WTC11 (cell line): ENCODE results near the gene DNAH17. TPM values are rescaled to one million over a fixed set of nuclear protein-coding genes. Genes with fewer than 3 reads are reported as not detected.

Source experiments
- ATAC-seq: fragments of 200-7000 bp; cut with Tn5 transposase; 2 replicates; pipeline ENCODE4 v1.10.0; 2021; ENCODE audit warnings: mild to moderate bottlenecking, moderate library complexity
- CTCF ChIA-PET: fragments of 300-600 bp; sonication (Branson Sonifier 250); formaldehyde crosslinking; loops from one replicate; lab custom pipeline; 2021; ENCODE audit warnings: antibody characterized with exemption; lab: Charles Lee
- POLR2A ChIA-PET: fragments of 350-600 bp; sonication (Branson Sonifier 250); formaldehyde crosslinking; loops from one replicate; lab custom pipeline; 2021; ENCODE audit warnings: antibody characterized with exemption; lab: Charles Lee
- DNase-seq: peaks from one replicate; pipeline ENCODE4 v3.0.0; 2021; ENCODE audit warnings: low spot score
- H3K27ac Mint-ChIP-seq: 2 replicates; pipeline ENCODE4 v1.8.0; 2021; ENCODE audit warnings: mixed read lengths
- H3K27me3 Mint-ChIP-seq: 2 replicates; pipeline ENCODE4 v1.8.0; 2021; ENCODE audit warnings: low read depth, mild to moderate bottlenecking, moderate library complexity, mixed read lengths
- H3K36me3 Mint-ChIP-seq: 2 replicates; pipeline ENCODE4 v1.8.0; 2021; ENCODE audit warnings: mixed read lengths
- H3K4me1 Mint-ChIP-seq: 2 replicates; pipeline ENCODE4 v1.8.0; 2022; ENCODE audit warnings: mixed read lengths
- H3K4me3 Mint-ChIP-seq: 2 replicates; pipeline ENCODE4 v1.8.0; 2021; ENCODE audit warnings: mild to moderate bottlenecking, moderate library complexity, mixed read lengths
- H3K9me3 Mint-ChIP-seq: 2 replicates; pipeline ENCODE4 v1.8.0; 2021; ENCODE audit warnings: mixed read lengths
- ETV6 ChIP-seq: sonication (generic); formaldehyde crosslinking; IDR thresholded peaks from 2 replicates; pipeline ENCODE4 v1.8.1; 2022; ENCODE audit warnings: mild to moderate bottlenecking, missing genetic modification reagents
- JUN ChIP-seq: sonication (generic); formaldehyde crosslinking; IDR thresholded peaks from 2 replicates; pipeline ENCODE4 v1.8.0; 2023; ENCODE audit warnings: mild to moderate bottlenecking, missing genetic modification reagents
- NFE2L1 ChIP-seq: sonication (generic); formaldehyde crosslinking; IDR thresholded peaks from 2 replicates; pipeline ENCODE4 v1.8.1; 2023; ENCODE audit warnings: missing genetic modification reagents
- NFYB ChIP-seq: sonication (generic); formaldehyde crosslinking; conservative IDR thresholded peaks from 2 replicates; pipeline ENCODE4 v1.8.0; 2022; ENCODE audit warnings: low read depth, missing genetic modification reagents
- SMAD3 ChIP-seq: sonication (generic); formaldehyde crosslinking; IDR thresholded peaks from 2 replicates; pipeline ENCODE4 v1.8.0; 2022; ENCODE audit warnings: missing genetic modification reagents, mild to moderate bottlenecking, borderline replicate concordance
- TCF7 ChIP-seq: sonication (generic); formaldehyde crosslinking; IDR thresholded peaks from 2 replicates; pipeline ENCODE4 v1.8.0; 2022; ENCODE audit warnings: mild to moderate bottlenecking, low read depth, missing genetic modification reagents, moderate library complexity
- ZNF138 ChIP-seq: sonication (generic); formaldehyde crosslinking; conservative IDR thresholded peaks from 2 replicates; pipeline ENCODE4 v1.8.1; 2022; ENCODE audit warnings: mild to moderate bottlenecking, moderate library complexity, missing genetic modification reagents
- ZNF219 ChIP-seq: sonication (generic); formaldehyde crosslinking; IDR thresholded peaks from 2 replicates; pipeline ENCODE4 v1.8.0; 2023; ENCODE audit warnings: missing genetic modification reagents, mild to moderate bottlenecking, borderline replicate concordance
- ZNF232 ChIP-seq: sonication (generic); formaldehyde crosslinking; IDR thresholded peaks from 2 replicates; pipeline ENCODE4 v1.8.0; 2022; ENCODE audit warnings: mild to moderate bottlenecking, missing genetic modification reagents
- ZNF263 ChIP-seq: sonication (generic); formaldehyde crosslinking; IDR thresholded peaks from 2 replicates; pipeline ENCODE4 v1.8.1; 2022; ENCODE audit warnings: low read depth, mild to moderate bottlenecking, moderate library complexity, missing genetic modification reagents
- ZNF281 ChIP-seq: sonication (generic); formaldehyde crosslinking; IDR thresholded peaks from 2 replicates; pipeline ENCODE4 v1.8.0; 2023; ENCODE audit warnings: mild to moderate bottlenecking, missing genetic modification reagents
- ZNF396 ChIP-seq: fragments of 250-450 bp; sonication (Bioruptor Pico); IDR thresholded peaks from 2 replicates; pipeline ENCODE4 v1.8.0; 2021; ENCODE audit warnings: mild to moderate bottlenecking, moderate library complexity, borderline replicate concordance
- ZNF416 ChIP-seq: fragments of 250-450 bp; sonication (Bioruptor Pico); IDR thresholded peaks from 2 replicates; pipeline ENCODE4 v1.9.0; 2021; ENCODE audit warnings: mild to moderate bottlenecking, inconsistent platforms
- total RNA-seq: library from RNA; stranded (reverse); gene quantifications from 3 replicates; pipeline ENCODE4 v1.2.3, GENCODE V29; 2021
- TF ChIP-seq, protein P1 (sequence below): sonication (generic); formaldehyde crosslinking; conservative IDR thresholded peaks from 2 replicates; pipeline ENCODE4 v1.8.1; 2023; ENCODE audit warnings: mild to moderate bottlenecking, low read depth, missing genetic modification reagents, moderate library complexity
- TF ChIP-seq, protein P2 (sequence below): sonication (generic); formaldehyde crosslinking; IDR thresholded peaks from 2 replicates; pipeline ENCODE4 v1.8.1; 2022; ENCODE audit warnings: low read depth, missing genetic modification reagents, borderline replicate concordance
- TF ChIP-seq, protein P3 (sequence below): sonication (generic); formaldehyde crosslinking; IDR thresholded peaks from 2 replicates; pipeline ENCODE4 v1.8.1; 2023; ENCODE audit warnings: mild to moderate bottlenecking, missing genetic modification reagents
- TF ChIP-seq, protein P4 (sequence below): fragments of 250-450 bp; sonication (Bioruptor Pico); conservative IDR thresholded peaks from 2 replicates; pipeline ENCODE4 v1.9.0; 2021; ENCODE audit warnings: mild to moderate bottlenecking
- TF ChIP-seq, protein P5 (sequence below): sonication (generic); formaldehyde crosslinking; IDR thresholded peaks from 2 replicates; pipeline ENCODE4 v1.8.1; 2023; ENCODE audit warnings: mild to moderate bottlenecking, missing genetic modification reagents, borderline replicate concordance
- TF ChIP-seq, protein P6 (sequence below): fragments of 200-600 bp; IDR thresholded peaks from 2 replicates; pipeline ENCODE4 v1.8.0; 2022; ENCODE audit warnings: antibody characterized with exemption

The DNAH17 gene
- total RNA-seq, 1 experiment from 2014 or later = 0.87 TPM

GRCh38 chr17:78608804-78609186, 31.6 kb upstream of the DNAH17 start (continued):
- TF ChIP-seq ZNF396 (CRISPR knock-in tag) (no peak), SMAD3 (CRISPR knock-in tag) (no peak), ZNF138 (no peak), ZNF219 (CRISPR knock-in tag) (no peak), ZNF263 (CRISPR knock-in tag) (no peak)
- TF ChIP-seq, protein P1, sequence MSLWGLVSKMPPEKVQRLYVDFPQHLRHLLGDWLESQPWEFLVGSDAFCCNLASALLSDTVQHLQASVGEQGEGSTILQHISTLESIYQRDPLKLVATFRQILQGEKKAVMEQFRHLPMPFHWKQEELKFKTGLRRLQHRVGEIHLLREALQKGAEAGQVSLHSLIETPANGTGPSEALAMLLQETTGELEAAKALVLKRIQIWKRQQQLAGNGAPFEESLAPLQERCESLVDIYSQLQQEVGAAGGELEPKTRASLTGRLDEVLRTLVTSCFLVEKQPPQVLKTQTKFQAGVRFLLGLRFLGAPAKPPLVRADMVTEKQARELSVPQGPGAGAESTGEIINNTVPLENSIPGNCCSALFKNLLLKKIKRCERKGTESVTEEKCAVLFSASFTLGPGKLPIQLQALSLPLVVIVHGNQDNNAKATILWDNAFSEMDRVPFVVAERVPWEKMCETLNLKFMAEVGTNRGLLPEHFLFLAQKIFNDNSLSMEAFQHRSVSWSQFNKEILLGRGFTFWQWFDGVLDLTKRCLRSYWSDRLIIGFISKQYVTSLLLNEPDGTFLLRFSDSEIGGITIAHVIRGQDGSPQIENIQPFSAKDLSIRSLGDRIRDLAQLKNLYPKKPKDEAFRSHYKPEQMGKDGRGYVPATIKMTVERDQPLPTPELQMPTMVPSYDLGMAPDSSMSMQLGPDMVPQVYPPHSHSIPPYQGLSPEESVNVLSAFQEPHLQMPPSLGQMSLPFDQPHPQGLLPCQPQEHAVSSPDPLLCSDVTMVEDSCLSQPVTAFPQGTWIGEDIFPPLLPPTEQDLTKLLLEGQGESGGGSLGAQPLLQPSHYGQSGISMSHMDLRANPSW (CRISPR knock-in tag) = no peak
- TF ChIP-seq, all 79 proteins: peak for 0

GRCh38 chr17:78608122-78608803, 31.1 kb upstream of the DNAH17 start:
- POLR2A ChIA-PET = no interaction called here
- ATAC-seq (no peak), DNase-seq (no peak)
- peaks cover 53% of the 10 kb centered on the region for H3K27me3 Mint-ChIP-seq
- no peak overlapping the region for H3K27ac Mint-ChIP-seq
- H3K4me3 Mint-ChIP-seq = no peak overlapping the region
- H3K9me3 Mint-ChIP-seq = peaks cover 7% of the 10 kb centered on the region
- CTCF ChIA-PET = interaction anchor here (1.6 kb wide), 1 partner anchor 100 kb away, joined by 4 read pairs; no protein-coding TSS in a partner anchor
- H3K4me1 Mint-ChIP-seq = peaks cover 21% of the 10 kb centered on the region
- H3K36me3 Mint-ChIP-seq = peaks cover 4% of the 10 kb centered on the region; the same call in 1 of the 2 replicates
- TF ChIP-seq SMAD3 (CRISPR knock-in tag) (no peak), ZNF281 (CRISPR knock-in tag) (no peak), ETV6 (no peak), JUN (CRISPR knock-in tag) (no peak), NFYB (no peak), ZNF219 (CRISPR knock-in tag) (no peak), TCF7 (CRISPR knock-in tag) (no peak), ZNF416 (CRISPR knock-in tag) (no peak), NFE2L1 (CRISPR knock-in tag) (no peak), ZNF232 (CRISPR knock-in tag) (no peak)
- TF ChIP-seq, protein P2, sequence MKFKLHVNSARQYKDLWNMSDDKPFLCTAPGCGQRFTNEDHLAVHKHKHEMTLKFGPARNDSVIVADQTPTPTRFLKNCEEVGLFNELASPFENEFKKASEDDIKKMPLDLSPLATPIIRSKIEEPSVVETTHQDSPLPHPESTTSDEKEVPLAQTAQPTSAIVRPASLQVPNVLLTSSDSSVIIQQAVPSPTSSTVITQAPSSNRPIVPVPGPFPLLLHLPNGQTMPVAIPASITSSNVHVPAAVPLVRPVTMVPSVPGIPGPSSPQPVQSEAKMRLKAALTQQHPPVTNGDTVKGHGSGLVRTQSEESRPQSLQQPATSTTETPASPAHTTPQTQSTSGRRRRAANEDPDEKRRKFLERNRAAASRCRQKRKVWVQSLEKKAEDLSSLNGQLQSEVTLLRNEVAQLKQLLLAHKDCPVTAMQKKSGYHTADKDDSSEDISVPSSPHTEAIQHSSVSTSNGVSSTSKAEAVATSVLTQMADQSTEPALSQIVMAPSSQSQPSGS = no peak
- TF ChIP-seq, protein P3, sequence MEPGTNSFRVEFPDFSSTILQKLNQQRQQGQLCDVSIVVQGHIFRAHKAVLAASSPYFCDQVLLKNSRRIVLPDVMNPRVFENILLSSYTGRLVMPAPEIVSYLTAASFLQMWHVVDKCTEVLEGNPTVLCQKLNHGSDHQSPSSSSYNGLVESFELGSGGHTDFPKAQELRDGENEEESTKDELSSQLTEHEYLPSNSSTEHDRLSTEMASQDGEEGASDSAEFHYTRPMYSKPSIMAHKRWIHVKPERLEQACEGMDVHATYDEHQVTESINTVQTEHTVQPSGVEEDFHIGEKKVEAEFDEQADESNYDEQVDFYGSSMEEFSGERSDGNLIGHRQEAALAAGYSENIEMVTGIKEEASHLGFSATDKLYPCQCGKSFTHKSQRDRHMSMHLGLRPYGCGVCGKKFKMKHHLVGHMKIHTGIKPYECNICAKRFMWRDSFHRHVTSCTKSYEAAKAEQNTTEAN = no peak
- TF ChIP-seq, protein P4, sequence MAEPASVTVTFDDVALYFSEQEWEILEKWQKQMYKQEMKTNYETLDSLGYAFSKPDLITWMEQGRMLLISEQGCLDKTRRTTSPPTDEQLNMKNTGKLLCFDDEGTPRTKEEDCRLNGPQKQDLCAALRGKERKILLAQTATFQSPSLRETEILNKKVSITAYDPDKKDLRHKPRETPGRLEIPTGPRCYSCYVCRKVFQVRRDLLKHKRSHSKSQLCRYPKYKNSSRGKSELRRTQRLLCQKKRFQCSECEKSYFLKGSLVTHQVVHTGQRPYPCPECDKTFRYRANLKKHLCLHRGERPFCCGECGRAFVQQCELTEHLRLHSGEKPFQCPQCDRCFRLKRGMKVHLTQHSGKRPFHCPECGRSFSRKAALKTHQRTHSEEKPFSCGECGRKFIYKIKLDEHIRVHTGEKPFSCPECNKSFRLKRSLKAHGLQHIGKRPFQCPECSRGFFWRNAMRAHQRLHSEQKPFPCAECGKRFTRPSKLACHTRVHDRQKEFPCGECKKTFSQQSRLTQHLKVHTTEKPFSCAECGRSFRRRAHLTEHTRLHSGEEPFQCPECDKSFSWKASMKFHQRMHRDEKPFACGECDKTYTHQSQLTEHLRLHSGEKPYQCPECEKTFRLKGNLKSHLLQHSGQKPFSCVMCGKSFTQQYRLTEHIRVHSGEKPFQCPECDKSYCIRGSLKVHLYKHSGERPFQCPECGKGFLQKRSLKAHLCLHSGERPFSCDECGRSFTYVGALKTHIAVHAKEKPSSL = no peak
- TF ChIP-seq, protein P5, sequence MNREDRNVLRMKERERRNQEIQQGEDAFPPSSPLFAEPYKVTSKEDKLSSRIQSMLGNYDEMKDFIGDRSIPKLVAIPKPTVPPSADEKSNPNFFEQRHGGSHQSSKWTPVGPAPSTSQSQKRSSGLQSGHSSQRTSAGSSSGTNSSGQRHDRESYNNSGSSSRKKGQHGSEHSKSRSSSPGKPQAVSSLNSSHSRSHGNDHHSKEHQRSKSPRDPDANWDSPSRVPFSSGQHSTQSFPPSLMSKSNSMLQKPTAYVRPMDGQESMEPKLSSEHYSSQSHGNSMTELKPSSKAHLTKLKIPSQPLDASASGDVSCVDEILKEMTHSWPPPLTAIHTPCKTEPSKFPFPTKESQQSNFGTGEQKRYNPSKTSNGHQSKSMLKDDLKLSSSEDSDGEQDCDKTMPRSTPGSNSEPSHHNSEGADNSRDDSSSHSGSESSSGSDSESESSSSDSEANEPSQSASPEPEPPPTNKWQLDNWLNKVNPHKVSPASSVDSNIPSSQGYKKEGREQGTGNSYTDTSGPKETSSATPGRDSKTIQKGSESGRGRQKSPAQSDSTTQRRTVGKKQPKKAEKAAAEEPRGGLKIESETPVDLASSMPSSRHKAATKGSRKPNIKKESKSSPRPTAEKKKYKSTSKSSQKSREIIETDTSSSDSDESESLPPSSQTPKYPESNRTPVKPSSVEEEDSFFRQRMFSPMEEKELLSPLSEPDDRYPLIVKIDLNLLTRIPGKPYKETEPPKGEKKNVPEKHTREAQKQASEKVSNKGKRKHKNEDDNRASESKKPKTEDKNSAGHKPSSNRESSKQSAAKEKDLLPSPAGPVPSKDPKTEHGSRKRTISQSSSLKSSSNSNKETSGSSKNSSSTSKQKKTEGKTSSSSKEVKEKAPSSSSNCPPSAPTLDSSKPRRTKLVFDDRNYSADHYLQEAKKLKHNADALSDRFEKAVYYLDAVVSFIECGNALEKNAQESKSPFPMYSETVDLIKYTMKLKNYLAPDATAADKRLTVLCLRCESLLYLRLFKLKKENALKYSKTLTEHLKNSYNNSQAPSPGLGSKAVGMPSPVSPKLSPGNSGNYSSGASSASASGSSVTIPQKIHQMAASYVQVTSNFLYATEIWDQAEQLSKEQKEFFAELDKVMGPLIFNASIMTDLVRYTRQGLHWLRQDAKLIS (CRISPR knock-in tag) = no peak
- TF ChIP-seq, protein P6, sequence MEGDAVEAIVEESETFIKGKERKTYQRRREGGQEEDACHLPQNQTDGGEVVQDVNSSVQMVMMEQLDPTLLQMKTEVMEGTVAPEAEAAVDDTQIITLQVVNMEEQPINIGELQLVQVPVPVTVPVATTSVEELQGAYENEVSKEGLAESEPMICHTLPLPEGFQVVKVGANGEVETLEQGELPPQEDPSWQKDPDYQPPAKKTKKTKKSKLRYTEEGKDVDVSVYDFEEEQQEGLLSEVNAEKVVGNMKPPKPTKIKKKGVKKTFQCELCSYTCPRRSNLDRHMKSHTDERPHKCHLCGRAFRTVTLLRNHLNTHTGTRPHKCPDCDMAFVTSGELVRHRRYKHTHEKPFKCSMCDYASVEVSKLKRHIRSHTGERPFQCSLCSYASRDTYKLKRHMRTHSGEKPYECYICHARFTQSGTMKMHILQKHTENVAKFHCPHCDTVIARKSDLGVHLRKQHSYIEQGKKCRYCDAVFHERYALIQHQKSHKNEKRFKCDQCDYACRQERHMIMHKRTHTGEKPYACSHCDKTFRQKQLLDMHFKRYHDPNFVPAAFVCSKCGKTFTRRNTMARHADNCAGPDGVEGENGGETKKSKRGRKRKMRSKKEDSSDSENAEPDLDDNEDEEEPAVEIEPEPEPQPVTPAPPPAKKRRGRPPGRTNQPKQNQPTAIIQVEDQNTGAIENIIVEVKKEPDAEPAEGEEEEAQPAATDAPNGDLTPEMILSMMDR = no peak
